Hindlimb muscle (tissue), 1 donor: ENCODE measurements around the gene NGEF. TPM values are rescaled to one million over a fixed set of nuclear protein-coding genes. Genes with fewer than 3 reads are reported as not detected.

ENCODE experiments used
- DNase-seq: peaks from one replicate; pipeline ENCODE4 v3.0.0-alpha.2; 2013
- polyA plus RNA-seq: library from polyadenylated mRNA; unstranded; fragments of 120-200 nt; gene quantifications from one replicate; pipeline ENCODE4 v1.2.1, GENCODE V29; 2013; ENCODE audit not compliant: insufficient read length

The NGEF gene
- polyA plus RNA-seq, 1 donor = 0.56 TPM

DNA sequence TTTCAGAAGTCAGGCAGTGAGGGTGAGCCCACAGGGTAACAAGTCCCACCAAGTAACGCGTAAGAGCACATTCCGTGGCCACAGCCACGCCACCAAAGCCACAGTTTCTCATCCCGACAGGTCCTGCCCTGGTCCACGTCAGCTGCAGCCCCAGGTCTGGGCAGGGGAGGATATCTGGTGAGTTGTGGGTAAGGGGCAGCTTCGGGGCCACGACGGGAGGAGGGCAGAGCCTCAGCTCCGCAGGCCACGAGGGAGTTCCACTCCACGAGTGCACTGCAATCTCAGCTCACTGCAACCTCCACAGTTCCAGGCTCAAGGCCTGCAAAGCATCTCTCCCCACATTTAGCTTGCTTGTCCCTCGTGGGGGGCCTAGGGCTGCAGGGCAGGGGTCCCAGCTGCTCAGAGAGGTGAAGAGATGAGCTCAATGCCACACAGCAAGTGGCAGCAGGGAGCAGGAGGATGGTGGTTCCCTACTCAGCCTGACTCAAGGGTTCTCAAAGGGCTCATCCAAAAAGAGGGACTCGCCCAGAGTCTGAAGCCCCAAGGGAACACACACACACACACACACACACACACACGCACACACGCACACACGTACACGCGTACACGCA is 130.4 kb downstream of the NGEF start:
- no peak for DNase-seq

DNA sequence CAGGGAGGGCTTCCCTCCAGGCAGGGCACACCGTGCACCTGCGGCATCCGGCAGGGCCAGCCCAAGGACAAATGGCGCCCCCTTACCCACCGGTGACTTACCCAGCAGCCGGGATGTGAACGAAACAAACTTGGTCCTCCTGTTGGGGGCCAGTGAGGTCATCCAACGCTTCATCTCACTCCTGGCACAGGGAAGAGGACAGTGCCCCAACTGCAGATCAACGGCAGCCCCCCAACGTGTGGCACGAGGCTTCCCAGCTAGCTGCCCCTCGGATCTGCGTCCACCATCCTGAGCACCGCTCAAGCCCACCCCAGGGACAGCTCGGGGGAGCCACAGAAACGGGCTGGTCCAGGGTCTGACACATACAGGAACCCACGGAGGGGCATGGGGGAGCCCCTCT is 131.0 kb downstream of the NGEF start:
- DNase-seq = no peak

DNA sequence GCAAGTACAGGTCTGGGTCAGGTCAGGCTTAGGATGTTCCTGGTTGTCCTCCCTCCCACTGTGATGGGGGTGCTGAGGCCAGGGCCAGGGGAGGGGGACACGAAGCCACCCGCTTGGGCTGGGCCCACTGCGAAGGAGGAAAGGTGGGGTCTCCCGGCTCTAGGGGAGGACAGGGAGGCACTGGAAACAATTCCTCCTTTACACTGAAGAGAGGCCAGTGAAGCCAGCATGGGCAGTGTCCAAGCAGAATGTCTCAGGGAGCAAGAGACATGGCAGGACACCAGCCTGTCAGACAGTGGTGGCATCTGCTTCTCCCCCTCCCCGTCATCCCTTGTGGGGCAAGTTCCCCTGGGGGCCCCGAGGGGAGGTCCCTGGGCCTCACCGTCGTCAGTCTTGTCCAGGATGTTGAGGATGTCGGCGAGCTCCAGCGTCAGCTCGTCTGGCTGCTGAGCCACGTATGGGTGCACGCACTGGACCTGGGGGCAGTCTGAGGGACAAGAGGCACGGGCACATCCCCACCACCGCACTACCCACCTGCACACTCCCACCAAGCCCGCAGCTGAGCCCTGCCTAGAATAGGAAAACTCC is 132.2 kb downstream of the NGEF start:
- no peak for DNase-seq

DNA sequence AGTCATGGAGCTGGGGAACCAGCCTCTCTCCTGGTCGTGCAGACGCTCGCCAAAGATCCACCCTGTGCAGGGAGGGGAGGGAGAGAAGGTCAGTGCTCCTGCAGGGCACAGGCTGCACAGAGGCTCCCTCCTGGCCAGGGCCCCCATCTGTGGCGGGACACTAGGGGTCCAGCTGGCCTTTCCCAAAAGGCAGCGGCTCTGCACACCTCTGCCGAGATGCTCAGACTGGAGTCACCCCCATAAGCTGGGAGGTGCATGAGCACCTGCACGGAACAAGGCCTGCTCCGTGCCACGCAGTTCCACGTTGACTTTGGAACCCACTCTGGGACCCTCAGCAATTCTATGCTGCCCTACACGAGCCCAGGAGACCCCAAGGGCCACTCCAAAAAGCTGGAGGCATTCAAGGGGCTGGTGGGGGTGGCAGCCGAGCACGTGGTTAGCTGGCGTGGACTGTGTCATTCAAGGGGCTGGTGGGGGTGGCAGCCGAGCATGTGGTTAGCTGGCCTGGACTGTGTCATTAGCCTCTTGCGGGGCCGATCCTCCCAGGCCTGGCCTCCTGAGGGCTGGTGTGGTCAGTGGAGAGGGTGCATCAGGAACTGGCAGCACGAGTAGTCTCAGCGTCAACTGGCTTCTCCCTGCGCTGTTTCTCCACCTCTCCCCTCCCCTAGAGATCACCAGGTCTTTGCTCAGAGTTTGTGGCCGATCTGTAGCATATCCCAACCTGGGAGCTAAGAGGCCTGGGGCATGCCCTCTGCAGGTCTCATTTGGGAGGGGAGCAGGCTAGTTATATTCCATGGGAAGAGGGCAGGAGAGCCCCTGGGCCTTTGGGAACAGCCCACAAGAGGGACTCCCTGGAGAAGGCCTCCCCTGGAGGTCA is 133.2 kb downstream of the NGEF start:
- no peak for DNase-seq

DNA sequence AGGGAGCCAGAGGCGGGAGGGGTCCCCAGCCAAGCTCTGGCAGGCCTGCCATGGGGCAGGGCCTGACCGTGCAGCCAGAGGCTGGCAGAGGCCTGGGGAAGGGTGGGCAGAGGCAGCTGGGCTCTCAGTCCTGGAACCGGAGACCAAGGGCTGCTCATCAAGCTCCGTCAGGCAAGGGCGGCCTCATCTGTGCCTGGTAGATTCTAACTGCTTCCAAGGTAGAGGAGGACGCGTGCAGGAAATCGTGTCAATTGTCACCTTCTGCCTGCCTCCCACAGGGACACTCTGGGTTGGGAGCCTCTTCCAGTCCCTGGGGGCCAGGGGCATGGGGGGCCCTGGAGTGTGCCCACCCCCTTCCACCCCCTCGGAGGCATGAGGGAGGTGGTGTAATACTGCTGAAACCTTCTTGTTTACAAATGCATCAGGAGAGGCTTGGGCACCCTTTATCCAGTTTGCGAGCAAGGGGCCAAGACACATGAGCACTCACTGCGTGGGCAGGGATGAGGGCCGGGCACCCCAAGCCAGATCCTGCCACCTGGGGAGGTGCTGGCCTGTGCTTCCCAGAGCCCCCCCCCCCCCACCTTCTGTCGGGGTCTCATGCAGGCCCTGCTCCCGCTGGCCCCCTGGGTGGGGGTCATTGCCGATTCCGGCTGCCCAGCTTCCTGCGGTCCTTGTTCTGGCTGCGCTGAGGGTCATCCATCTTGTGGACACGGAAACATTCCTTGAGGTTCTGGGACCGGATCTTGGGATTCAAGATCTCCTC is 134.0 kb downstream of the NGEF start:
- DNase-seq = no peak

DNA sequence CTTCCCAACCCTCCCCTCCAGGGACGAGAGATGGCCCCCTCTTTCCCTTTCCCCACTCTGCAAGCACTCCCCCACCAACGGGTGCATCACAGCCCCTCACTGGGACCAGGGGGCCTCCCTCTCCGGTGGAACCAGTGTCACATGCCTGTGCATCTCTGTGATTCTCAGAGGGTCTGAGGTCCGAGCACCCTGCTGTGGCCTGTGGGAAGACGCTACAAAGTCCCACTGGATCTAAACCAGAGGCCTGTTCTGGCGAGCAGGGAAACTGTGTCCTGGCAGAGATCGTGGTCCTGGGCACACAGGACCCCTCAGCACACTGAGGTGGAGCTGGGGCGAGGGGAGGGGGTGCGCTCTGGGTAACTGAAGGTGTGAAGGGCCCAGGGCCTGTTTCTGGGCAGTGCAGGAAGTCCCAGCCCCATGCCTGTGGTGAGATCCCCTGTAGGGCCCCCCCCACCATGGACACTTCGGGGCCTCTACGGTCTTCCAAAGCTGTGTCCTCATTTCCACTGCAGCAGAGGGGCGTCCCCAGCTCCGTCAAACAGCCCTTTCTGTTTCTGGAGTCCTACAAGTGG is 135.0 kb downstream of the NGEF start:
- DNase-seq = no peak

DNA sequence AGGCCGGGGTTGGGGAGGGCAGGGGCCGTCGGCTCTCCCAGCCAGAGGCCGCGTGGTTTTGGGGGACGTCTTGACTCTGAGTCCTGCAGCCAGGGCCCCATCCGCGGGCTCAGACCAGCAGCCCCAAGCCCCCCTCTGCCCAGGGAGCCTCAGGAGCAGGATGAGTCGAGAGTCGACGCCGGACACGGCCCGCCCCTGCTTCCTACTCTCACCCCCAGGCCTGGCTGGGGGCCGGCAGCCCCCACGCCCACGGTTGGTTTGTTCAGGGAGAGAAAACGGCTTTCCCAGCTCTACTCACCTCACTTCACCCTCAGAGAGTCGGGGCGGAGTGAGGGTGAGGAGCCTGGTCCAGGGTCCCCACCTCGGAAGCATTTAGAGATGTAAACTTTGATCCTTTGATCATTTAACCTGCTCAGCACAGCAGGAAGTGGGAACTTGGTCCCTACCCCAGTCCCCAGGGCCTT is 136.0 kb downstream of the NGEF start:
- no peak for DNase-seq

DNA sequence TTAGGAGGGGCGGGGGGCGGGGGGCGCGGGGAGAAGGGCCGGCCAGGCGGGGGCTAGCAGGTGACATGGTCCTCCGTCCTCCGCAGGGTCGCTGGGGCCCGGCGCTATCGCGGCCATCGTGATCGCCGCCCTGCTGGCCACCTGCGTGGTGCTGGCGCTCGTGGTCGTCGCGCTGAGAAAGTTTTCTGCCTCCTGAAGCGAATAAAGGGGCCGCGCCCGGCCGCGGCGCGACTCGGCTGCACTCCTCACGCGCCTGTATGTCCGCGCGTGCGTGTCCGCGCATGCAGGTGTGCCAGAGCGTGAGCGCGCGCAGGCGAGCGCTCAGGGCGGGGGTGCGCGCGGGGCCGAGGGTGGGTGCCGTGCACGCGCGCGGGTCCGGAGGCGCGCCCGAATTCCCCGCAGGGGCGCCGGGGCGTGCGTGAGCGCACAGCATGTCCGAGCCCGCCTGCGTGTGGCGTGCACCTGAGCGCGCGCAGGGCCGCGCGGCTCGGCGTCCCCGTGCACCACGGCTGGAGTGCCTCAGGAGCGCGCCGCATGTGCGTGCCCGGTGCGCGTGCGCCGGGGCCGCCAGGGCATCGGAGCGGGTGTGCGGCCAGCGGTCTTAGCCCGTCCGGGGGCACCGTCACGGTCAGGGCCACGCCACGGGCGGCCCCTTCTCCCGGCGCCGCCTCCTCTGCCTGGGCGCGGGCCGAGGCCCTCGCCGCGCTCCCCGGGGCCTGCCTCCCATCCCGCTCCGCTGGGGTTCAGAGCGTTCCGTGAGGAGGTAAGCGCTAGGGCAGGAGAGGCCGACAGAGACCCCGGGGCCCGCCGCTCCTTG is 136.7 kb downstream of the NGEF start:
- DNase-seq = peak; percentile 38

DNA sequence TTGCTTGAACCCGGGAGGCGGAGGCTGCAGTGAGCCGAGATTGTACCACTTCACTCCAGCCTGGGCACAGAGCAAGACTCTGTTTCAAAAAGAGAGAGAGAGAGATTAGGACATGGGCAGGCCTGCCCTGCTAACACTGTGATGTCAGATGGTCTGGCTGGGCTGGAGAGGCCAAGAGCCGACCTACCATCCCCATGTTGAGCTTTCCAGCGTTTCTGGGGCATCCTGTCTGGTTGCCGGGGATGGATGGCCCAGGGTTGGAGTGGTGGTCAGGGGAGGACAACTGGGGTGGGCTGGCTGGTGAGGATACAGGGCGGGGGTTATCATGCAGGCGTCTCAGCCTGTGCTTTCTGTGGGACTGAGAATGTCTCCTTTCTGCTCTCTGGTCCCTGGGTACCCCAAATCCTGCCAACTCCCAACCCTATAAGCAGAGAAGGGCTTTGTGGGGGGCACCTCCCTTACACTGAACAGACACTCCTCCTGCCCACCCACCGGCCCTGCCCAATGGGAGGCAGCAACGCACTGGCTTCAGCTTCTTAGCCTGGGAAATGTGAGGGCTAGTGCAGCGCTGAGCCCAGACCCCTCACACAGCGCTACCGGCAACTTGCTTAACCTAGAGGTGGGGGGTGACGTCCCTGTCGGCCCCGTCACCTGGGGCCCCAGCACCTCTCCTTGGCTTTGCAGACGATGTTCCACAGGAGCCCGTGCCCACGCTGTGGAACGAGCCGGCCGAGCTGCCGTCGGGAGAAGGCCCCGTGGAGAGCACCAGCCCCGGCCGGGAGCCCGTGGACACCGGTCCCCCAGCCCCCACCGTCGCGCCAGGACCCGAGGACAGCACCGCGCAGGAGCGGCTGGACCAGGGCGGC is 137.6 kb downstream of the NGEF start:
- no peak for DNase-seq

DNA sequence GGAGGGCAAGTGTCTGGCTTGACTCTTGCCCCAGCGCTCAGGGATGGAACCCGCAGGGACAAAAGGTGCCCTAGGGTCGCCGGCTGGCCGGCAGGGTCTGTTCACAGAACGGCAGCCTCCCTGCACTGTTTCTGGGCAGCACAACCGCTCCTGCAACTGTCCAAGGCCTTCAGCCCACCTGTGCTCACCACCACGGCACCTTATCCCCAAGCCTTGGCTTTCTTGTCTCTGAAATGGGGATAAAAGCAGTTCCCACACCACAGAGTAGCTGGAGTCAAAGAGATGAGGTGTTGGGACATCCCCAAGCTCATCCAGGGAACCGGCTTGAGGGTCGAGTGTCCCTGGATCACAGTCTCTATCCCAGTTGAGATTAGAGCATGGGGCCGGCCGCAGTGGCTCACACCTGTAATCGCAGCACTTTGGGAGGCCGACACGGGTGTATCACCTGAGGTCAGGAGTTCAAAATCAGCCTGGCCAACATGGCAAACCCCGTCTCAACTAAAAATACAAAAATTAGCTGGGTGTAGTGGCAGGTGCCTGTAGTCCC is 138.3 kb downstream of the NGEF start:
- no peak for DNase-seq

DNA sequence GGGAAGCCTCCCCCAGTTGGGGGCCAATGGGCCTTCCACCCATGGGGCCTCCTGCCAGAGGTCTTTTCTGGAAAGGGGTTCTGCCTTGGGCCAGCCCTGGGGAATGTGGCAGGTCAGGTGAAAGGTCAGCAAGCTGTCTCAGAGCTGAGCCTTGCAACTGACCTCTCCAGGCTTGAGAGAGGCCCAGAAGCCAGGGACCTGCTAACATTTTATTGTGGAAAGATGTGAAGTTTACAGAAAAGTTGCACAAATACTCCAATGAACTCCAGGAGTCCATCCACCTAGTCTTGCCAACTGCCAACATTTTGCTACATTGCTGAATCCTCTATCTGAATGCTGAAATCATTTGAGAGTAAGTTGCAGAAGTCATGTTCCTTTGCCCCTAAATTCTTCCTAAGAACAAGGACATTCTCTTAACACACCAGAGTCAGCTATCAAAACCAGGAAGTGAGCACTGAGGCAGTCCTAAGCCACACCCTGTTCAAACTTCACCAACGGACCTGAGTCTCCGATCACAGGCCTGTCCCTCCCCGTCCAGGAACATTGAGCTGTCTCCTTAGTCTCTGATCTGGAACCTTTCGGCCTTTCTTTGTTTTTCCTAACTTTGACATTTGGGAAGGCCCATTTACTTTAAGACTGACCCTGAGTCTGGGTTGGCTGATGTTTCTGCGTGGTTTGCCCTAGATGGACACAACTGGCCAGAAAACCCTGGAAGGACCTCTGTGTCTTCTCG is 139.0 kb downstream of the NGEF start:
- no peak for DNase-seq

DNA sequence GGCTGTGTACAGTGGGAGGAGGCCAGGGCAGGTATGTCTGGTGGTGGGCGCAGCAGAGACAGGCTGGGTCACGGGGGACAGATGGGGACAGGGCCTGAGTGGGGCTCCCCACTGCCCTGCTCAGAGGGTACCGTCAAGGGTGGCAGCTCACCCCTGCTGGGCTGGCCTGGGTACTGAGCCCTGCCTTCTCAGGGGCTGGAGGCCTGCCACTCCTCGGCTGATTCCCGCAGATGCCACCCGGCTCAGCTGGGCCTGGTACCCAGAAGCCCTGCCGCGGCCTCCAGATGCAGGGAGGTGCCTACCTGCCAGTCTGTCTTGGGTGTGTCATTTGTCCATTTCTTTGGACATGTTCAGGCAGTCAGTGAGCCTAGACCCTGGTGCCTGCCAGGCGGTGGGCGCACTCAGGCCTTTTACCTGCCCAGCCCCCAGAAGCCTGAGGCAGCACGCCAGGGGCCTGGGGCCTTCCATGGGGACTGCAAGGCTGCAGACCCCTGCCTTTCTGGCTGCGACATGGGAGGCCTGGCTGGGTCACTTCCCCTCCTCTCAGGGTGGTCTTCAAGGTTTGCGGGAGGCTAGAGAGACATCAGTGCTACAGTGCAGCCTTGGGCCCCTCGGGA is 139.7 kb downstream of the NGEF start:
- DNase-seq = no peak

DNA sequence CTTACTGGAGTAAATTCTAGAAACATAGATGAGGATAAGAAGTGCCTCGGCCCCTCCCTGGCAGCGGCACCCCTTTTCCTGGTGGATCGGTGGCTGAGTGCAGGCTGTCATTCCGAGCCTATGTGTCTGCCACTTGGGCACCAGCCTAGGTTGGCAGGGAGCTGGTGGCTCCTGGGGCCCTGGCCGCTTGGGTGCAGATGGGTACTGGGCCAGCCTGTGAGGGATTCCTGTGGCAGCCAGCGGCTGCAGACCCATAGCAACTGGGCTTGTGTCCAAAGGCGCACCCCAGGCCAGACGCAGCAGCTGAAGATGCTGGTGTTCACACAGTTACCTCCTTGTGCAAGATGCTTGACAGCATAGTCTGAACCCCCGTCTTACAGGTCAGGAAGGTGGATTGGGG is 140.2 kb downstream of the NGEF start:
- no peak for DNase-seq

DNA sequence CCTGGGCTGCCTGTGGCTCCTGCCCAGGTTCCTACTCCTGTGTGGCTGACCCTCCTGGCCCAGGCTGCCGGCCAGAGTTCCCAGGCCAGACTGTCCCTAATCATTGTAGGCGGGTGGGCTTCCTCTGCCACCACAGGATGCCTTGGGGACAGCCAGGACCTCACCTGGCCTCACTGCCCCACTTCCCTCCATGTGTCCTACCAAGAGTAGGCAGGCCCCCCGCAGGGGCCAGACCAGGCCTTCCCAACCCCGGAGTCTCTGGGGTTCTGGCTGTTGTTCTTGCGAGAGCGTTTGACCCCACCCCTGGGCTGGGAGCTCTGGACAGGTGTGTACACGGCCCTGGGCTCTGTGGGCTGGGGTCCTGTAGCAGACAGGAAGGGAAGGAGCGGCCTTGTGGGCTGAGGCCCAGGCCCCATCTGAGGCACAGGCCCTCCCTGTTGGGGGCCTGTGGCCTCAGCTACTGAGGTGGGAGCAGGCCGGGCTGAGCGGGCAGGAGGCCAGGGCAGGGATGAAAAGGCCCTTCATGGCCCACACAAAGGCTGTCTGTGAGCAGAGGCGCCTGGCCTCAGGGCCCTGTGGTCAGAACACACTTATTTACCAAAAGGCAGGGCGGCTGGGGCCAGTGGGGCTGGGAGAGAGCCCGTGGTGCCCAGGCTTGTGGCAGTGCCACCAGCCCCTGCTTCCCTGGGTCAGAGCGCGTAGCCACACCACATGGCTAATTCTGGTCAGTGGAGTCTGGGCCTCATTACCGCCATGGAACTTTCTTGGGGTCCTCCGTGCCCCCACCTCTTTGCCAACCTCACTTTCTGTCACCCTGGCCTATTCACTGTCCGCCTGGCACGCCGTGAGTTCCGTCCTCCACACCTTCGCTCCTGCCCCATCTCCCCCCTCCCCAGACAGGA is 141.0 kb downstream of the NGEF start:
- no peak for DNase-seq

DNA sequence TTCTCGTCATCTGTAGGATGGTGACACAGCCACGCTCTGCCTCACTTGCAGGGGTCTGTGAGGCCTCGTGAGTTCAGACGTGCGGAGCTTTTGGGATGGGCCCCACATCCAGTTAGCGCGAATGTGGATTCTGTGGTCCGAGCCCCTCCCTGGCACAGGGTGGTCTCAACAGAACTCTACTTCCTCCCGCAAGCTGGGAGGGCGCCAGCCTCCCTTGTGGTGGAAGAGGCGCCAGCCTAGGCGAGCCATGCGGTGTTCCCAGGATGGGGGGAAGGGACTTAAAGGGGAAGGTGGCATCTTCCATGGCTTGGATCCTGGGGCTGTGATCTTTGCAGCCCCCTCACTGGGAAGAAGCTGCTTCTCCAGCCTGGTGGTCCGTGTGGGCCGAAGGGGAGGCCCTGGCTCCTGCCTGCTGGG is 141.6 kb downstream of the NGEF start:
- no peak for DNase-seq

DNA sequence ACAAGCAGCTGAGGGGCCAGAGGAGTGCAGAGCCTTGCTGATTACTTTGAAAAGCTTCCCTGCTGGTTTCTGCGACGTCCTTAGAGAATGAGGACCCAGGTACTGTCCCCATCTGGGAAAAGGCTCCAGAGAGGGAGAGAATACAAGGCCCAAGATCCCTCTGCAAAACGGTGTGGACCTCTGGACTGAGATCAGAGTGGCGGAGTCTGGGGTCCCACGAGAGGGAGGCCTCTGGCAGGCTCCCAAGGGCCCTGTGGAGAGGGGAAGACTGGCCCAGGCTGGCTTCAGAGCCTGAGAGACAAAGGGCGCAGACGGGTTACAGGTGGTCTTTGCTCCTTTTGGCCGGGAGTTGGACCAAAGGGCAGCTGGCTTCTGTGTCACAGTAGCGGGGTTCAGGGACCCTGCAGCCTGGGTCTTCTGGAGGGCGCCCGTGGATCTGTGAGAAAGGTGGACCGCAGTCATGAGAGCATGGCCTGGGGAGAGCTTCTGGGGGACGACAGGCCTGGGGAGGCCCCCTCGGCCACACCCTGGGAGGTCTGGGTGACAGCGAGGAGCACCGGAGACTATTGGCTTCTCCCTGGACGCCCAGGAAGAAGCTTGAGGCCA is 142.2 kb downstream of the NGEF start:
- no peak for DNase-seq

DNA sequence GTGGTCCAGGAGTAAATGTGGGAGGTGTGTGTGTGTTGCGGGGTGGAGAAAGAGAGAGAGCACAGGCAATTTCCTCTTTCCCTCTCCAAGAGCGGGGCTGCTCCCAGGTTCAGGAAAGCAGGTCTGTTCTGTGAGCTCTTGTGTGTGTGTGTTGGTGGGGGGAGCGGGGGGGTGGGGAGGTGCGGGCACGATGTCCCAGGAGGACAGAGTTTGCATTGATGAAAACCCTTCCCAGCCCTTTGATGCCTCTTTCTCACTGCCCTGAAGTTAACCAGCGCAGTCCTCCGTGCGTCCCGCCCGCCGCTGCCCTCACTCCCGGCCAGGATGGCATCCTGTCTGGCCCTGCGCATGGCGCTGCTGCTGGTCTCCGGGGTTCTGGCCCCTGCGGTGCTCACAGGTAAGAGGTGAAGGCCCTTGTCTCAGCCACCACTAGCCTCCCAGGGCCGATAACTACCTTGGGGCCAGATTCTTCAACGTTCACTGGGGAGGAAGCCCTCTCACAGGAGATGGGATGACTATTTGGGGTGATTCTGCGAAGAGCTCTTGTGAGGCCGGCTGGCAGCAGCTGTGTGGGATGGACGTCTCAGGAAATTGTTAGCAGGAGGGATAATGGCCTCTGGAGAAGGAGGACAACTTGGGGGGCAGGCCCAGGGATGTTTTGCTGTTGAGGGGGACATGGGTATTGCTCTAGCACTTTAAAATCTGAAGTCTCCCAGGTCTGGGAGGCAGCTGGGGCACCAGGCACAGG is 142.9 kb downstream of the NGEF start, which contains the start of gene SNORC:
TSS of gene SNORC (plus strand) at position 247 of the 748 bp plus-strand sequence. CDS start at position 325, 78 bp downstream.
- no peak for DNase-seq
